SK-N-SH (cell line): Measurements from ENCODE around the gene STKLD1. TPM values are rescaled to one million over a fixed set of nuclear protein-coding genes. Genes with fewer than 3 reads are reported as not detected.

Source experiments
- CTCF ChIA-PET: fragments of 300-600, 350-600 bp; formaldehyde crosslinking; extraction: SDS; loops from one replicate; lab custom pipeline; 2021; lab: Yijun Ruan, JAX
- POLR2A ChIA-PET: fragments of 350-600 bp; sonication (Branson Sonifier 250); formaldehyde crosslinking; extraction: SDS; loops from one replicate; lab custom pipeline; 2020; ENCODE audit warnings: antibody characterized with exemption, inconsistent platforms; lab: Yijun Ruan, JAX
- DNase-seq: peaks from one replicate; pipeline ENCODE4 v3.0.0; 2012
- H2AFZ ChIP-seq: fragments of 200-600 bp; sonication (generic); 2 replicates; pipeline ENCODE4 v1.8.1; 2016; ENCODE audit warnings: antibody characterized with exemption, mild to moderate bottlenecking, low read depth
- H3F3A ChIP-seq: fragments of 200-600 bp; sonication (generic); replicated peaks from 2 replicates; pipeline ENCODE3; 2016; ENCODE audit warnings: antibody characterized with exemption, mild to moderate bottlenecking; ENCODE audit not compliant: insufficient read depth
- H3K27ac ChIP-seq, 2 experiments: fragments of 200-500 bp in 1 of 2; fragments of 200-600 bp in 1 of 2; sonication (Bioruptor generic) in 1 of 2; sonication (generic), shearing (Covaris generic) in 1 of 2; 2 replicates each; pipeline versions ENCODE4 v1.5.1 to v1.6.1; 2014 to 2016; ENCODE audit warnings: low read depth in 2 of 2, inconsistent platforms in 1 of 2, low read length in 1 of 2, mild to moderate bottlenecking in 1 of 2, mixed read lengths in 1 of 2
- H3K27me3 ChIP-seq: fragments of 200-600 bp; sonication (generic), shearing (Covaris generic); 2 replicates; pipeline ENCODE4 v1.6.1; 2016; ENCODE audit warnings: mixed run types; ENCODE audit not compliant: insufficient read depth
- H3K36me3 ChIP-seq, 2 experiments: fragments of 200-500 bp in 1 of 2; fragments of 200-600 bp in 1 of 2; sonication (Bioruptor generic) in 1 of 2; sonication (generic) in 1 of 2; replicated peaks in 1 of 2; 2 replicates each; pipeline versions ENCODE3 to v1.5.1; 2014 to 2016; ENCODE audit warnings: low read length in 1 of 2, mild to moderate bottlenecking in 1 of 2; ENCODE audit not compliant: insufficient read depth in 2 of 2, control insufficient read depth in 1 of 2
- H3K4me1 ChIP-seq, 2 experiments: fragments of 200-500 bp in 1 of 2; fragments of 200-600 bp in 1 of 2; sonication (Bioruptor generic) in 1 of 2; sonication (generic), shearing (Covaris generic) in 1 of 2; 2 replicates each; pipeline versions ENCODE4 v1.5.1 to v1.6.1; 2014 to 2016; ENCODE audit warnings: low read depth in 1 of 2, low read length in 1 of 2, mixed run types in 1 of 2; ENCODE audit not compliant: insufficient read depth in 2 of 2, control insufficient read depth in 1 of 2
- H3K4me2 ChIP-seq: fragments of 200-600 bp; sonication (generic), shearing (Covaris generic); 2 replicates; pipeline ENCODE4 v1.6.1; 2017; ENCODE audit warnings: mixed run types
- H3K4me3 ChIP-seq, 2 experiments: fragments of 200-500 bp in 1 of 2; fragments of 200-600 bp in 1 of 2; sonication (Bioruptor generic) in 1 of 2; sonication (generic), shearing (Covaris generic) in 1 of 2; 2 replicates each; pipeline versions ENCODE4 v1.5.1 to v1.8.1; 2014 to 2016; ENCODE audit warnings: low read depth in 2 of 2, inconsistent platforms in 1 of 2, low read length in 1 of 2, mild to moderate bottlenecking in 1 of 2, mixed read lengths in 1 of 2, moderate library complexity in 1 of 2
- H3K79me2 ChIP-seq: fragments of 200-600 bp; sonication (generic); 2 replicates; pipeline ENCODE4 v1.8.1; 2017; ENCODE audit warnings: mild to moderate bottlenecking; ENCODE audit not compliant: insufficient read depth
- H3K9ac ChIP-seq: fragments of 200-600 bp; sonication (generic); 2 replicates; pipeline ENCODE4 v1.6.1; 2017; ENCODE audit warnings: mixed run types
- H3K9me2 ChIP-seq: fragments of 200-600 bp; sonication (generic); 2 replicates; pipeline ENCODE4 v1.6.1; 2017; ENCODE audit warnings: mixed run types
- H3K9me3 ChIP-seq: fragments of 200-600 bp; sonication (generic); 2 replicates; pipeline ENCODE4 v1.6.1; 2017; ENCODE audit warnings: mixed run types, mild to moderate bottlenecking, moderate library complexity
- H4K20me1 ChIP-seq: fragments of 200-600 bp; sonication (generic); 2 replicates; pipeline ENCODE4 v1.6.1; 2017; ENCODE audit warnings: mild to moderate bottlenecking, mixed run types; ENCODE audit not compliant: insufficient read depth
- CHD2 ChIP-seq: fragments of 150-350 bp; IDR thresholded peaks from 2 replicates; pipeline ENCODE4 v1.6.1; 2018; ENCODE audit warnings: low read length; ENCODE audit not compliant: partially characterized antibody
- ELF1 ChIP-seq: IDR thresholded peaks from 2 replicates; pipeline ENCODE4 v1.4.0; 2012
- EZH2phosphoT487 ChIP-seq: fragments of 200-600 bp; sonication (generic); IDR thresholded peaks from 2 replicates; pipeline ENCODE4 v1.6.1; 2017; ENCODE audit warnings: low read depth, mixed run types, mild to moderate bottlenecking, antibody characterized with exemption, moderate library complexity, borderline replicate concordance
- GABPA ChIP-seq: IDR thresholded peaks from 2 replicates; pipeline ENCODE4 v1.4.0; 2012; ENCODE audit warnings: low read depth, mild to moderate bottlenecking
- NFIC ChIP-seq: IDR thresholded peaks from 2 replicates; pipeline ENCODE4 v1.4.0; 2012; ENCODE audit warnings: borderline replicate concordance
- NRF1 ChIP-seq: IDR thresholded peaks from 2 replicates; pipeline ENCODE4 v1.6.1; 2012; ENCODE audit warnings: low read depth, mild to moderate bottlenecking, low read length
- POLR2AphosphoS5 ChIP-seq: IDR thresholded peaks from 2 replicates; pipeline ENCODE4 v1.6.1; 2012; ENCODE audit warnings: low read depth, low read length
- RAD21 ChIP-seq: IDR thresholded peaks from 2 replicates; pipeline ENCODE4 v1.6.1; 2012; ENCODE audit warnings: mild to moderate bottlenecking, low read length
- RCOR1 ChIP-seq: fragments of 150-350 bp; IDR thresholded peaks from 2 replicates; pipeline ENCODE4 v1.6.1; 2017; ENCODE audit warnings: antibody characterized with exemption, low read length
- SIN3A ChIP-seq: IDR thresholded peaks from 2 replicates; pipeline ENCODE4 v1.6.1; 2012; ENCODE audit warnings: low read depth, mild to moderate bottlenecking, low read length, moderate library complexity, borderline replicate concordance
- SMC3 ChIP-seq: IDR thresholded peaks from 2 replicates; pipeline ENCODE4 v1.6.1; 2012; ENCODE audit warnings: low read depth, low read length, improper control_type of control experiment
- WGBS: methylation state at CpG from one replicate; pipeline ENCODE4 v1.1.6; 2017; ENCODE audit warnings: low lambda C conversion rate; 5-methylcytosine and 5-hydroxymethylcytosine counted together
- polyA plus RNA-seq, 3 experiments: library from polyadenylated mRNA; depleted of rRNA; stranded (reverse); fragments of >200 nt; gene quantifications; 2 replicates each; pipeline ENCODE4 v1.2.3, GENCODE V29; 2012
- TF ChIP-seq, protein P1 (sequence below): IDR thresholded peaks from 2 replicates; pipeline ENCODE4 v1.6.1; 2012; ENCODE audit warnings: mild to moderate bottlenecking, low read depth, low read length, moderate library complexity
- TF ChIP-seq, protein P2 (sequence below): fragments of 150-350 bp; IDR thresholded peaks from 2 replicates; pipeline ENCODE4 v1.6.1; 2017; ENCODE audit warnings: antibody characterized with exemption, low read length, low read depth, borderline replicate concordance
- TF ChIP-seq, protein P3 (sequence below): fragments of 200-600 bp; sonication (generic); IDR thresholded peaks from 2 replicates; pipeline ENCODE4 v1.6.1; 2017; ENCODE audit warnings: antibody characterized with exemption, mild to moderate bottlenecking, moderate library complexity
- TF ChIP-seq, protein P4 (sequence below): fragments of 150-350 bp; IDR thresholded peaks from 2 replicates; pipeline ENCODE4 v1.6.1; 2016; ENCODE audit warnings: mild to moderate bottlenecking, low read depth, low read length

STKLD1 gene
- polyA plus RNA-seq, 1 of the 3 experiments (the other 2 are of a cell fraction): 2.3 TPM

DNA sequence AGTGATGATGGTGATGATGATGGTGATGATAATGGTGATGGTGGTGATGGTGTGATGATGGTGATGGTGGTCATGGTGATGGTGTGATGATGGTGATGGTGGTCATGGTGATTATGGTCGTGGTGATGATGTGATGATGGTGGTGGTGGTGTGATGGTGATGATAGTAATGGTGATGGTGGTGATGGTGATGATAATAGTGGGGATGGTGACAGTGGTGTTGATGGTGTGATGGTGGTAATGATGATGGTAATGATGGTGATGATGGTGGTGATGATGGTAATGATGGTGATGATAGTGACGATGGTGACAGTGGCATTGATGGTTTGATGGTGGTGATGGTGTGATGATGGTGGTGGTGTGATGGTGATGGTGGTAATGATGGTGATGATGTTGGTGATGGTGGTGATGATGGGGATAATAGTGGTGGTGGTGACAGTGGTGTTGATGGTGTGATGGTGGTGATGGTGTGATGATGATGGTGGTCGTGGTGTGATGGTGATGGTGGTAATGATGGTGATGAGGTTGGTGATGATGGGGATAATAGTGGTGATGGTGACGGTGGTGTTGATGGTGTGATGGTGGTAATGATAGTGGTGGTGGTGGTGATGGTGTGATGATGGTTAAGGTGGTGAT lies 6.5 kb downstream of the STKLD1 start (continued):
- TF ChIP-seq, protein P1, sequence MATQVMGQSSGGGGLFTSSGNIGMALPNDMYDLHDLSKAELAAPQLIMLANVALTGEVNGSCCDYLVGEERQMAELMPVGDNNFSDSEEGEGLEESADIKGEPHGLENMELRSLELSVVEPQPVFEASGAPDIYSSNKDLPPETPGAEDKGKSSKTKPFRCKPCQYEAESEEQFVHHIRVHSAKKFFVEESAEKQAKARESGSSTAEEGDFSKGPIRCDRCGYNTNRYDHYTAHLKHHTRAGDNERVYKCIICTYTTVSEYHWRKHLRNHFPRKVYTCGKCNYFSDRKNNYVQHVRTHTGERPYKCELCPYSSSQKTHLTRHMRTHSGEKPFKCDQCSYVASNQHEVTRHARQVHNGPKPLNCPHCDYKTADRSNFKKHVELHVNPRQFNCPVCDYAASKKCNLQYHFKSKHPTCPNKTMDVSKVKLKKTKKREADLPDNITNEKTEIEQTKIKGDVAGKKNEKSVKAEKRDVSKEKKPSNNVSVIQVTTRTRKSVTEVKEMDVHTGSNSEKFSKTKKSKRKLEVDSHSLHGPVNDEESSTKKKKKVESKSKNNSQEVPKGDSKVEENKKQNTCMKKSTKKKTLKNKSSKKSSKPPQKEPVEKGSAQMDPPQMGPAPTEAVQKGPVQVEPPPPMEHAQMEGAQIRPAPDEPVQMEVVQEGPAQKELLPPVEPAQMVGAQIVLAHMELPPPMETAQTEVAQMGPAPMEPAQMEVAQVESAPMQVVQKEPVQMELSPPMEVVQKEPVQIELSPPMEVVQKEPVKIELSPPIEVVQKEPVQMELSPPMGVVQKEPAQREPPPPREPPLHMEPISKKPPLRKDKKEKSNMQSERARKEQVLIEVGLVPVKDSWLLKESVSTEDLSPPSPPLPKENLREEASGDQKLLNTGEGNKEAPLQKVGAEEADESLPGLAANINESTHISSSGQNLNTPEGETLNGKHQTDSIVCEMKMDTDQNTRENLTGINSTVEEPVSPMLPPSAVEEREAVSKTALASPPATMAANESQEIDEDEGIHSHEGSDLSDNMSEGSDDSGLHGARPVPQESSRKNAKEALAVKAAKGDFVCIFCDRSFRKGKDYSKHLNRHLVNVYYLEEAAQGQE: no peak
- TF ChIP-seq, protein P2, sequence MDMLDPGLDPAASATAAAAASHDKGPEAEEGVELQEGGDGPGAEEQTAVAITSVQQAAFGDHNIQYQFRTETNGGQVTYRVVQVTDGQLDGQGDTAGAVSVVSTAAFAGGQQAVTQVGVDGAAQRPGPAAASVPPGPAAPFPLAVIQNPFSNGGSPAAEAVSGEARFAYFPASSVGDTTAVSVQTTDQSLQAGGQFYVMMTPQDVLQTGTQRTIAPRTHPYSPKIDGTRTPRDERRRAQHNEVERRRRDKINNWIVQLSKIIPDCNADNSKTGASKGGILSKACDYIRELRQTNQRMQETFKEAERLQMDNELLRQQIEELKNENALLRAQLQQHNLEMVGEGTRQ: no peak
- TF ChIP-seq, protein P3, sequence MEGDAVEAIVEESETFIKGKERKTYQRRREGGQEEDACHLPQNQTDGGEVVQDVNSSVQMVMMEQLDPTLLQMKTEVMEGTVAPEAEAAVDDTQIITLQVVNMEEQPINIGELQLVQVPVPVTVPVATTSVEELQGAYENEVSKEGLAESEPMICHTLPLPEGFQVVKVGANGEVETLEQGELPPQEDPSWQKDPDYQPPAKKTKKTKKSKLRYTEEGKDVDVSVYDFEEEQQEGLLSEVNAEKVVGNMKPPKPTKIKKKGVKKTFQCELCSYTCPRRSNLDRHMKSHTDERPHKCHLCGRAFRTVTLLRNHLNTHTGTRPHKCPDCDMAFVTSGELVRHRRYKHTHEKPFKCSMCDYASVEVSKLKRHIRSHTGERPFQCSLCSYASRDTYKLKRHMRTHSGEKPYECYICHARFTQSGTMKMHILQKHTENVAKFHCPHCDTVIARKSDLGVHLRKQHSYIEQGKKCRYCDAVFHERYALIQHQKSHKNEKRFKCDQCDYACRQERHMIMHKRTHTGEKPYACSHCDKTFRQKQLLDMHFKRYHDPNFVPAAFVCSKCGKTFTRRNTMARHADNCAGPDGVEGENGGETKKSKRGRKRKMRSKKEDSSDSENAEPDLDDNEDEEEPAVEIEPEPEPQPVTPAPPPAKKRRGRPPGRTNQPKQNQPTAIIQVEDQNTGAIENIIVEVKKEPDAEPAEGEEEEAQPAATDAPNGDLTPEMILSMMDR: no peak
- TF ChIP-seq ELF1: no peak
- TF ChIP-seq CHD2: no peak
- no peak for TF ChIP-seq NRF1
- no peak for TF ChIP-seq NFIC
- TF ChIP-seq RAD21: no peak
- no peak for TF ChIP-seq SIN3A
- TF ChIP-seq POLR2AphosphoS5: no peak

DNA sequence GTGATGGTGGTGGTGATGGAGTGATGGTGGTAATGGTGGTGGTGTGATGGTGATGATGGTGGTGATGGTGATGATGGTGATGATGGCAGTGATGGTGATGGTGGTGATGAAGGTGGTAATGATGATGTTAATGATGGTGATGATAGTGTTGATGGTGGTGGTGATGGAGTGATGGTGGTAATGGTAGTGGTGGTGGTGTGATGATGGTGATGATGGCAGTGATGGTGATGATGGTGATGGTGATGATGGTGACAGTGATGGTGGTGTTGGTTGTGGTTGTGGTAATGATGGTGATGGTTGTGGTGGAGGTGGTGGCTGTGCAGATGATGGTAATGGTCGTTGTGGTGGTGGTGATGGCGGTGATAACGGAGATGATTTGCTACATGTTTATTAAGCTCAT lies 7.3 kb downstream of the STKLD1 start:
- no peak for DNase-seq
- POLR2A ChIA-PET: no interaction called here
- WGBS: 96% methylated on average over 3 of the region's 3 CpGs

More for the DNA sequence above, 7.3 kb downstream of the STKLD1 start:
- no peaks in the 10 kb centered on the region for H3K9me2 ChIP-seq
- H3K36me3 ChIP-seq: no peaks in the 10 kb centered on the region
- no peak overlapping the region for H3K27ac ChIP-seq
- H3K27me3 ChIP-seq: no peaks in the 10 kb centered on the region
- CTCF ChIA-PET: interaction anchor here (1.2 kb wide), 1 partner anchor 101 kb away, joined by 6 read pairs; no protein-coding TSS in a partner anchor
- no peak overlapping the region for H3K4me3 ChIP-seq
- no peaks in the 10 kb centered on the region for H4K20me1 ChIP-seq
- no peak for TF ChIP-seq SMC3
- no peak for TF ChIP-seq EZH2phosphoT487
- no peak for TF ChIP-seq RCOR1
- TF ChIP-seq GABPA: no peak
- TF ChIP-seq, protein P4, sequence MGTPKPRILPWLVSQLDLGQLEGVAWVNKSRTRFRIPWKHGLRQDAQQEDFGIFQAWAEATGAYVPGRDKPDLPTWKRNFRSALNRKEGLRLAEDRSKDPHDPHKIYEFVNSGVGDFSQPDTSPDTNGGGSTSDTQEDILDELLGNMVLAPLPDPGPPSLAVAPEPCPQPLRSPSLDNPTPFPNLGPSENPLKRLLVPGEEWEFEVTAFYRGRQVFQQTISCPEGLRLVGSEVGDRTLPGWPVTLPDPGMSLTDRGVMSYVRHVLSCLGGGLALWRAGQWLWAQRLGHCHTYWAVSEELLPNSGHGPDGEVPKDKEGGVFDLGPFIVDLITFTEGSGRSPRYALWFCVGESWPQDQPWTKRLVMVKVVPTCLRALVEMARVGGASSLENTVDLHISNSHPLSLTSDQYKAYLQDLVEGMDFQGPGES: no peak
- no peak overlapping the region for H2AFZ ChIP-seq
- no peaks in the 10 kb centered on the region for H3F3A ChIP-seq
- no peaks in the 10 kb centered on the region for H3K4me1 ChIP-seq
- H3K4me2 ChIP-seq: no peak overlapping the region
- H3K9me3 ChIP-seq: no peaks in the 10 kb centered on the region
- no peaks in the 10 kb centered on the region for H3K79me2 ChIP-seq
- no peak overlapping the region for H3K9ac ChIP-seq
